ENCODE data around the gene ATP7B.

Gene ATP7B

GRCh38 chr13:51958217-51958547 lies 53.1 kb downstream of the ATP7B start:
- H3K4me3 ChIP-seq = no peak overlapping the region
- H3K4me1 ChIP-seq = no peaks in the 10 kb centered on the region
- DNase-seq (ENCODE audit: low spot score in 2 of 2) = no peak
- in situ Hi-C loops (cut with MboI; ENCODE audit: low sequenced_read_pairs) = no loop called here
- no peaks in the 10 kb centered on the region for H3K36me3 ChIP-seq (replicated peaks)
- H3K27me3 ChIP-seq (ENCODE audit: low read depth) = no peaks in the 10 kb centered on the region
- H3K9me3 ChIP-seq = no peaks in the 10 kb centered on the region

GRCh38 chr13:51957377-51958216 lies 53.7 kb downstream of the ATP7B start:
- no peak for DNase-seq (ENCODE audit: low spot score in 2 of 2)
- no peaks in the 10 kb centered on the region for H3K36me3 ChIP-seq (replicated peaks)
- H3K4me1 ChIP-seq = no peaks in the 10 kb centered on the region
- H3K27me3 ChIP-seq (ENCODE audit: low read depth) = no peaks in the 10 kb centered on the region
- in situ Hi-C loops (cut with MboI; ENCODE audit: low sequenced_read_pairs) = no loop called here
- no peaks in the 10 kb centered on the region for H3K9me3 ChIP-seq
- no peak overlapping the region for H3K4me3 ChIP-seq

DNA sequence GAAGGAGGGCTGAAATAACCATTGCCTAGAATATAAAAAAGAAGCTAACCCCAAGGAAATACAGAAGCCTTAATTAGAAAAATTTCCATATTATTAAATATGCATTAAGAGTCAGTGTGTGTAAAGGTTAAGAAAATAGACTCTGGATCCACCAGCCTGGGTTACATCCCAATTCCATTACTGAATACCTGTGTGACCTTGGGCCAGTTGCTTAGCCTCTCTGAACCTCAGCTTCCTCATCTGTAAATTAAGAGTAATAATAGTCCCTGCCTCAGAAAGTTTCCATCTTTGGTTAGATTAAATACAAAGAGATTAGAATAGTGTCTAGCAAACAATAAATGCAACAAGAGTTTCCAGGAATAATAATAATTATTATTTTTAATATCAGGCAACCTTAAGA lies 54.5 kb downstream of the ATP7B start:
- DNase-seq (ENCODE audit: low spot score in 2 of 2) = no peak
- Histone ChIP-seq H3K9me3 (no peaks in the 10 kb centered on the region), H3K36me3 (replicated peaks) (no peaks in the 10 kb centered on the region), H3K4me1 (no peaks in the 10 kb centered on the region), H3K27me3 (ENCODE audit: low read depth) (no peaks in the 10 kb centered on the region), H3K4me3 (no peak overlapping the region)
- in situ Hi-C loops (cut with MboI; ENCODE audit: low sequenced_read_pairs) = no loop called here

GRCh38 chr13:51955816-51956603 lies 55.2 kb downstream of the ATP7B start:
- H3K9me3 ChIP-seq = no peaks in the 10 kb centered on the region
- no peaks in the 10 kb centered on the region for H3K27me3 ChIP-seq (ENCODE audit: low read depth)
- H3K4me1 ChIP-seq = no peaks in the 10 kb centered on the region
- H3K4me3 ChIP-seq = no peak overlapping the region
- no peaks in the 10 kb centered on the region for H3K36me3 ChIP-seq (replicated peaks)
- in situ Hi-C loops (cut with MboI; ENCODE audit: low sequenced_read_pairs) = no loop called here
- DNase-seq (ENCODE audit: low spot score in 2 of 2) = no peak

DNA sequence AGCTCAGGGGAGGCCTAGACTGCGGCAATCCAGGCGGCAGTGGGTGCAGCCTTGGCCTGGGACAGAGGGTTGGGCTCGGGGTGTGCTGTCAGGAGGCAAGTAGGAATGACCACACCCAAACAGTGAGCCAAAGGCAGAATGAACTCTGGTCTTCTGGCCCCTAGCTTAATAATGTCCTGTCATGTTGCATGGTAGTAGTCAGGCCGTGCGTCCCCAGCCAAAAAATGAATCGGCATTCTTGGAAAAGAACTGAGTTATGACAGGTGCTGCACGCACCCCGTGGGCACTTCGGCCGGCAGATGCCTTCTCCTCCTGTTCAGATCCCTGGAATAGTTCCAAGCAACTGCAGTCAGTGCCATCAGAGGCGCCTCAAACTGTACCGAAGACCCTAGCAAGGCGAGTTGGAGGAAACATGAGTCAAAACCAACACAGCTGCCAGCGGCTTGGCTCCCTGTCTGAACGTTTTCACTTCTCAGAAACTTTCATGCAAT lies 55.9 kb downstream of the ATP7B start:
- H3K4me1 ChIP-seq = no peaks in the 10 kb centered on the region
- H3K9me3 ChIP-seq = no peaks in the 10 kb centered on the region
- no peak overlapping the region for H3K4me3 ChIP-seq
- H3K36me3 ChIP-seq (replicated peaks) = no peaks in the 10 kb centered on the region
- in situ Hi-C loops (cut with MboI; ENCODE audit: low sequenced_read_pairs) = no loop called here
- H3K27me3 ChIP-seq (ENCODE audit: low read depth) = no peaks in the 10 kb centered on the region
- no peak for DNase-seq (ENCODE audit: low spot score in 2 of 2)

- no peaks in the 10 kb centered on the region for H3K27me3 ChIP-seq (ENCODE audit: low read depth)
- no peaks in the 10 kb centered on the region for H3K9me3 ChIP-seq
- H3K4me3 ChIP-seq = no peak overlapping the region
- peak in 1 of 2 experiments; percentile 68 for DNase-seq (ENCODE audit: low spot score in 2 of 2)
- no peaks in the 10 kb centered on the region for H3K36me3 ChIP-seq (replicated peaks)
- no peaks in the 10 kb centered on the region for H3K4me1 ChIP-seq
- in situ Hi-C loops (cut with MboI; ENCODE audit: low sequenced_read_pairs) = no loop called here
Observed at GRCh38 chr13:51953347-51954195, 57.7 kb downstream of the ATP7B start.

GRCh38 chr13:51950722-51951121 lies 60.5 kb downstream of the ATP7B start:
- no peak for DNase-seq (ENCODE audit: low spot score in 2 of 2)
- in situ Hi-C loops (cut with MboI; ENCODE audit: low sequenced_read_pairs) = no loop called here
- no peaks in the 10 kb centered on the region for H3K4me1 ChIP-seq
- no peak overlapping the region for H3K4me3 ChIP-seq
- H3K27me3 ChIP-seq (ENCODE audit: low read depth) = no peaks in the 10 kb centered on the region
- no peaks in the 10 kb centered on the region for H3K36me3 ChIP-seq (replicated peaks)
- no peaks in the 10 kb centered on the region for H3K9me3 ChIP-seq

DNA sequence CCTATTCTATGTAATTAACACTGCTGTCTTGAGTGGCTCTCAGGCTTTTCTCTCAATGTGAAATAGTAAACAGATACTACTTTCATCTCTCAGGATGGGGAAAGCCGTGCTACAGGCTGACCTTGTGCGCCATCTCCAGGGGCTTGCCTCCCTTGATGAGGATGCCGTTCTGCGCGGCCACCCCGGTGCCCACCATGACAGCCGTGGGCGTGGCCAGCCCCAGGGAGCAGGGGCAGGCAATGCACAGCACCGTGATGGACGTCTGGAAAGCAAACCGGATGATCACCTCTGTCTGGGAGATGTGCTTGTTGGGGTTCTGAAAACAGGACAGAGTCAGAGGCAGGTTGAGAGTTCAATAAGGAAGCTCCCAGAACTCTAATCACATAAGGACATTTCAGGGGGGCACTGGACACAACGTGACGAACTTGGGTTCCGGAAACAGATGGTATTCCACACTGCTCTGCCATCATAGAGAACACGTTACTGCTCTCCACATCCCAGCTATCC lies 65.0 kb downstream of the ATP7B start:
- Histone ChIP-seq H3K4me1 (no peaks in the 10 kb centered on the region), H3K36me3 (replicated peaks) (no peaks in the 10 kb centered on the region), H3K4me3 (no peak overlapping the region), H3K27me3 (ENCODE audit: low read depth) (no peaks in the 10 kb centered on the region), H3K9me3 (no peaks in the 10 kb centered on the region)
- in situ Hi-C loops (cut with MboI; ENCODE audit: low sequenced_read_pairs) = no loop called here
- no peak for DNase-seq (ENCODE audit: low spot score in 2 of 2)

DNA sequence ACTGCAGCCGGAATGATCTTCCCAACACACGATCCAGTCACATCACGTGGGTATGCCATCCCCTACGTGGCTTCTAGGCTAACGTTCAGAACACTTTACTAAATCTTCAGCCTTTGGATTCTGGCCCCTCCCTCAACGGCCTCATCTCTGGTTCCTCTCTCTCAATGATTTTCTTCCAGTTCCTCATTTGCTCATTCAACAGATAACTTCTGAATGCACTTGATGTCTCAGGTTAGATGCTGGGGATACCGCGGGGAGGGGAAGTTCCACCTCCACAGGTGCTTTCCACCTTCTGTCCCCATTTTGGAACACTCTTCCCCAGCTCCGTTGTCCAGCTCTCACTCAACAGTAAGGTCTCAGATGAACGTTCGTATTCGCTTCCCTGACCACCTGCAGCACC lies 66.1 kb downstream of the ATP7B start:
- Histone ChIP-seq H3K4me3 (no peak overlapping the region), H3K36me3 (replicated peaks) (no peaks in the 10 kb centered on the region), H3K9me3 (no peaks in the 10 kb centered on the region), H3K27me3 (ENCODE audit: low read depth) (no peaks in the 10 kb centered on the region), H3K4me1 (no peaks in the 10 kb centered on the region)
- DNase-seq (ENCODE audit: low spot score in 2 of 2) = no peak
- in situ Hi-C loops (cut with MboI; ENCODE audit: low sequenced_read_pairs) = no loop called here

GRCh38 chr13:51944428-51944827 lies 66.8 kb downstream of the ATP7B start:
- no peaks in the 10 kb centered on the region for H3K4me1 ChIP-seq
- H3K27me3 ChIP-seq (ENCODE audit: low read depth) = no peaks in the 10 kb centered on the region
- in situ Hi-C loops (cut with MboI; ENCODE audit: low sequenced_read_pairs) = no loop called here
- H3K9me3 ChIP-seq = no peaks in the 10 kb centered on the region
- H3K36me3 ChIP-seq (replicated peaks) = no peaks in the 10 kb centered on the region
- H3K4me3 ChIP-seq = no peak overlapping the region
- DNase-seq (ENCODE audit: low spot score in 2 of 2) = no peak

- no peak overlapping the region for H3K4me3 ChIP-seq
- H3K27me3 ChIP-seq (ENCODE audit: low read depth) = no peaks in the 10 kb centered on the region
- in situ Hi-C loops (cut with MboI; ENCODE audit: low sequenced_read_pairs) = no loop called here
- no peak for DNase-seq (ENCODE audit: low spot score in 2 of 2)
- no peaks in the 10 kb centered on the region for H3K9me3 ChIP-seq
- H3K4me1 ChIP-seq = no peaks in the 10 kb centered on the region
- H3K36me3 ChIP-seq (replicated peaks) = no peaks in the 10 kb centered on the region
Observed at GRCh38 chr13:51943721-51944120, 67.5 kb downstream of the ATP7B start.

- Histone ChIP-seq H3K4me3 (no peak overlapping the region), H3K4me1 (no peaks in the 10 kb centered on the region), H3K27me3 (ENCODE audit: low read depth) (no peaks in the 10 kb centered on the region), H3K9me3 (no peaks in the 10 kb centered on the region), H3K36me3 (replicated peaks) (no peaks in the 10 kb centered on the region)
- no peak for DNase-seq (ENCODE audit: low spot score in 2 of 2)
- in situ Hi-C loops (cut with MboI; ENCODE audit: low sequenced_read_pairs) = no loop called here
Observed at GRCh38 chr13:51942189-51942588, 69.1 kb downstream of the ATP7B start.

- Histone ChIP-seq H3K4me3 (no peak overlapping the region), H3K36me3 (replicated peaks) (no peaks in the 10 kb centered on the region), H3K4me1 (no peaks in the 10 kb centered on the region), H3K9me3 (no peaks in the 10 kb centered on the region), H3K27me3 (ENCODE audit: low read depth) (no peaks in the 10 kb centered on the region)
- no peak for DNase-seq (ENCODE audit: low spot score in 2 of 2)
- in situ Hi-C loops (cut with MboI; ENCODE audit: low sequenced_read_pairs) = no loop called here
Observed at GRCh38 chr13:51938454-51938853, 72.8 kb downstream of the ATP7B start.

Measured in HAP-1 (cell line).